ENCODE results near the gene BCL10.

Gene BCL10

DNA sequence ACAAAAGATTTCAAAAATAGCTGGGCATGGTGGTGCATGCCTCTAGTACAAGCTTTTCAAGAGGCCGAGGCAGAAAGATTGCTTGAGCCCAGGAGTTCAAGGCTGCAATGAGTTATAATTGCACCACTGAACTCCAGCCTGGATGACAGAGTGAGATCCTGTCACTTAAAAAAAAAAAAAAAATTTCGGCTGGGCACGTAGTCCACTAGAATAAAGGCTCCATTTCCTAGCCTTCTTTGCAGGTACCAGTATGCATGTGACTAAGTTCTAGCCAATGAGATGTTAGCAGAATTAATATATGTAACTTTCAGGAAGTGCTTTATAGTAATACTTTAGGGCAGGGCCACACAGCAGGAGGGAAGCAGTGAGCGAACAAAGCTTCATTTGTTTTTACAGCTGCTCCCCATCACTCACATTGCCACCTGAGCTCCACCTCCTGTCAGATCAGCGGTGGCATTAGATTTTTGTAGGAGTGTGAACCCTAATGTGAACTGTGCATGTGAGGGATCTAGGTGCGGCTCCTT, 46.8 kb downstream of the BCL10 start:
- TF ChIP-seq, protein P1, sequence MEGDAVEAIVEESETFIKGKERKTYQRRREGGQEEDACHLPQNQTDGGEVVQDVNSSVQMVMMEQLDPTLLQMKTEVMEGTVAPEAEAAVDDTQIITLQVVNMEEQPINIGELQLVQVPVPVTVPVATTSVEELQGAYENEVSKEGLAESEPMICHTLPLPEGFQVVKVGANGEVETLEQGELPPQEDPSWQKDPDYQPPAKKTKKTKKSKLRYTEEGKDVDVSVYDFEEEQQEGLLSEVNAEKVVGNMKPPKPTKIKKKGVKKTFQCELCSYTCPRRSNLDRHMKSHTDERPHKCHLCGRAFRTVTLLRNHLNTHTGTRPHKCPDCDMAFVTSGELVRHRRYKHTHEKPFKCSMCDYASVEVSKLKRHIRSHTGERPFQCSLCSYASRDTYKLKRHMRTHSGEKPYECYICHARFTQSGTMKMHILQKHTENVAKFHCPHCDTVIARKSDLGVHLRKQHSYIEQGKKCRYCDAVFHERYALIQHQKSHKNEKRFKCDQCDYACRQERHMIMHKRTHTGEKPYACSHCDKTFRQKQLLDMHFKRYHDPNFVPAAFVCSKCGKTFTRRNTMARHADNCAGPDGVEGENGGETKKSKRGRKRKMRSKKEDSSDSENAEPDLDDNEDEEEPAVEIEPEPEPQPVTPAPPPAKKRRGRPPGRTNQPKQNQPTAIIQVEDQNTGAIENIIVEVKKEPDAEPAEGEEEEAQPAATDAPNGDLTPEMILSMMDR (IDR thresholded peaks at IDR 0.05; ENCODE audit: control extremely low read depth, extremely low read depth, low read depth, missing control alignments): no peak

DNA sequence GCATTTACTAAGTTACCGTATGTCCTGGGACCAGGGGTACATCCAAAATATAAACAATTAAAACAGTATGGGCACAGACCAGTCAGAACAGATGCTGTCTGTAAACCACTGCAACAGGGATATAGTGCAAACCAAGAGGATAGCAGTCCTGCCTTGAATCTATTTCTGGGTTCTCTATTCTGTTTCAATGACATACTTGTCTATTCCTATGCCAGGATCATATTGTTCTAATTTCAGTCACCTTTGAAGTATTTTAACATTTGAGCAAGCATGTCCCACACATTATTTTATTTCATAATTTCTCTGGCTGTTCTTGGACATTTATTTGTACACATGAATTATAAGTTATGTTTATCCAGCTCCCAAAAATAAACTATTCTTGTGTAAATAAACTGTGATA, 47.5 kb downstream of the BCL10 start:
- no peak for DNase-seq (ENCODE audit: extremely low spot score)
- POLR2A ChIA-PET: no interaction called here
- CTCF ChIA-PET: interaction anchor here (1.3 to 4.2 kb wide), 4 partner anchors 16 to 286 kb away, joined by 3 to 13 read pairs (median 5); no protein-coding TSS in a partner anchor
- TF ChIP-seq, protein P1 (IDR thresholded peaks at IDR 0.05; ENCODE audit: control extremely low read depth, extremely low read depth, low read depth, missing control alignments): no peak

More for the DNA sequence above, 46.8 kb downstream of the BCL10 start:
- CTCF ChIA-PET: interaction anchor here (0.6 to 4.2 kb wide), 7 partner anchors 8 to 287 kb away, joined by 3 to 15 read pairs (median 6); no protein-coding TSS in a partner anchor
- no peak for DNase-seq (ENCODE audit: extremely low spot score)
- POLR2A ChIA-PET: no interaction called here

DNA sequence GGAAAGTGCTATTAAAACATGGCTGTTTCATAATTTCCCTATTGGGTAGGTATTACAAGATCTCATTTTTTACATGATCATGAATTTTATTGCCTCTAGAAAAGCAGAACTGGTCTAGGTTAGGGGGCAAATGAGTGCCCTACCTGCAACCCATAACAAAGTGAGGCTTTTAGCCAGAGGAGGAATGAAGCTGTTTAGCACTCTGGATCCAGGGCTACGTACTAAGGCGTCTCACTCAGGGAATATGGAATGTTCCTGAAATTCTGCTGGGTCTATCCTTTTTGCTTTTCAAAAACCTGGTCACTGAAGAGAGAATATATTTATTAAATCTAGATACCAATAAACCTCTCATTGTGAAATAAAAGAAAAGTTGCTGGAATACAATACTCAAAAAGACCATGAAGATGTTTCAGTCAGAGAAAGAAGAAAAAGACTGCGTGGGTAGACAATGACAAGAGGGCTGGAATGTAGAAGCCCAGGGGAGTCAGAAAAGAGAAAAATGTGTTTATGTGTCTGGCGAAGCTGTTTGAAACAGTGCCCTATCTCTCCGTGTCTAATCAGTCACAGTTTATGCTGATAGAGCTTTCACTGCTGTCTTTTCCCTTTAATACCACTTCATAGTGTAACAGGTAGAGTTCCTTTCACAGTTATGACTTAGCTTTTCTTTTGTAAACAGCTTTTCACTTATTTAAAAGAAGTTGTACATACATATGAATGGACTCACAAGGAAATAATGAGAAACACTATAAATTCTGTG, 50.6 kb downstream of the BCL10 start:
- ChIA-PET CTCF (interaction anchor here (1.2 to 2.7 kb wide), 5 partner anchors 17 to 611 kb away, joined by 3 to 10 read pairs (median 5); partner anchors contain the start of gene C1orf52), POLR2A (no interaction called here)
- TF ChIP-seq, protein P1 (IDR thresholded peaks at IDR 0.05; ENCODE audit: control extremely low read depth, extremely low read depth, low read depth, missing control alignments): no peak
- DNase-seq (ENCODE audit: extremely low spot score): no peak

DNA sequence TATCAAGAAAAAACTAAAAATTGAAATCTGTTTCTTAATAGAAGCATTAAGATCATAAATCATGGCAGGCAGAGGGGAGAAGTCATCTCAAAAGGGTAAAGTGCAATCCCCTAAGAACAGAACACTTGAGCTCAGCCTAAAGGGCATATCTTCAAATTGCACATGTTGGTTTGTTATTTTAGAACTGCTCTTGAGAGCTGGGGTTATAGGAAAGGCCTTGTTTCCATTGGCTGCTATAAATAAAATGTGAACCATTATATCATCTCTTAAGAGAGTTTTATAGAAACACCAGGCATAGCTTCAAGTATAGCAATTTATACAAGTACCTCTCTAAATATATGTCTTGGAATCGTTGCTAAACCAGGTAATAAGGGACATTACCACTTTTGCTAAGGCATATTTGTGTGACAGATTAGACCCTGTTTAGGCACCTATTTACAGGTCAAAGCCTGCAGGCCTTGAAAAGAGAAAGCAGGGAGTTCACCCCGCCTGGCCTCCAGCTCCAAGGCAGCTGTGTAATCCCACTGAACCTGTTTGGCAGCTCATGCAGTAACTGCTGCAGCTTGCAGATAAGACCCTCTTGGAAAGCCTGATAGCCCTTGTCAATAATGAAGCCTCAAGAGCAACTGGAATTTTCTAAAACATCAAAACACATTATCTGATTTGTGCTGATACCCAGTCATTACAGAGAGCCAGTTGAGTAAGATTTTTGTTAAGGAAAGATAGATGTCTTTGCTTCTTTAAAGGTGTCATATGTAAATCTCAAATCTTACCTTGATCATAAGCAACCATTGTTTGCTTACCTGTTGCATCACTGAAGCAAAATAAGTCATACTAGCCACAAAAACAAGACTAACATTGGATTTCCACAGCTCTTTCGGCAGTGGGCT, 51.5 kb downstream of the BCL10 start:
- TF ChIP-seq, protein P1 (IDR thresholded peaks at IDR 0.05; ENCODE audit: control extremely low read depth, extremely low read depth, low read depth, missing control alignments): no peak
- CTCF ChIA-PET: interaction anchor here (0.8 to 2.7 kb wide), 7 partner anchors 16 to 612 kb away, joined by 3 to 10 read pairs (median 5); partner anchors contain the start of gene C1orf52
- no peak for DNase-seq (ENCODE audit: extremely low spot score)
- POLR2A ChIA-PET: no interaction called here

DNA sequence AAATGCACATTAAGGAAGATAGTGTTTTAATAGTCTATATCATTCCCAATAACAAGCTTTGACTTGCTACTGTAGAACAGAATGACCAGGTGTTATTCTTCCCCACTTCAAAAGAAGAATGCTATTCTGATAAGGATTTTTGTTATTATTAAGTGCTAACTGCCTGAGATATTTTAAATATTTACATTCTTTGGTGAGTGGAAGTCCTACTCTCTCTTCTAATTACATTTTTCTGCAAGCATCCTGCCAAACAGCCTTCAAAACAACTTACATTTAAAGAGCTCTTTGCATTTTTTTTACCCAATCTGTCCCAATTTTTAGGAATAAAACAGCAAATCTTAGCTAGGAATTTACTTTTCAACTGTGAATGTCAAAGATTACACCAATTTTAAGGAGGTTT, 52.1 kb downstream of the BCL10 start:
- TF ChIP-seq, protein P1 (IDR thresholded peaks at IDR 0.05; ENCODE audit: control extremely low read depth, extremely low read depth, low read depth, missing control alignments): no peak
- no peak for DNase-seq (ENCODE audit: extremely low spot score)
- ChIA-PET CTCF (interaction anchor here (0.8 to 2.7 kb wide), 6 partner anchors 15 to 612 kb away, joined by 3 to 10 read pairs (median 6); partner anchors contain the start of gene C1orf52), POLR2A (no interaction called here)

DNA sequence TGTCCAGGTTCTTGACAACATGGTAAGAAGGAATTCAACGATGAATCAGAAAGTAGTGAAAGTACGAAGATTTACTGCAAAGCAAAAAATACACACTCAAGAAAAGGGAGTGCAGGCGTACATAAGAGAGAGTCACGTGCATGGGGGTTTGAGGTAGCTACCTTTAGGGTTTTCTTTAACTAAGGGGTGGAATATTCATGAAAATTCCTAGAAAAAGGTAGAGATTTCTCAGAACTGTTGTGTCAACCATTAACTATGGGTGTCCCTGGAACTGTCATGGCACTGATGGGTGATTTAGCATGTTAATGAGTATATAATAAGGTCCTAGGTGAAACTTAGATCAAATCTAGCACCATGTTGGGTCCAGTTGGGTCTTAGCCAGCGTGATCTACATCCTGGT, 53.1 kb downstream of the BCL10 start:
- TF ChIP-seq, protein P1 (IDR thresholded peaks at IDR 0.05; ENCODE audit: control extremely low read depth, extremely low read depth, low read depth, missing control alignments): no peak
- ChIA-PET POLR2A (no interaction called here), CTCF (interaction anchor here (1.4 kb wide), 1 partner anchor 278 kb away, joined by 3 read pairs; no protein-coding TSS in a partner anchor)
- DNase-seq (ENCODE audit: extremely low spot score): no peak
